Forelimb muscle (tissue), 1 donor: ENCODE data around the gene CFTR. TPM values are rescaled to one million over a fixed set of nuclear protein-coding genes. Genes with fewer than 3 reads are reported as not detected.
"Not testable (repeated sequence)": the region's sequence is repeated elsewhere in the genome, so short reads cannot be mapped to it uniquely, and the experiment has no call there.

ENCODE experiments used
- DNase-seq: peaks from one replicate; pipeline ENCODE4 v3.0.0-alpha.2; 2013; ENCODE audit warnings: low read depth
- polyA plus RNA-seq: library from polyadenylated mRNA; unstranded; fragments of 120-200 nt; gene quantifications from one replicate; pipeline ENCODE4 v1.2.1, GENCODE V29; 2013; ENCODE audit not compliant: insufficient read length

Gene CFTR
- polyA plus RNA-seq, 1 donor: 0.43 TPM

GRCh38 chr7:117495308-117495707 is 15.5 kb downstream of the CFTR start:
- no peak for DNase-seq

- DNase-seq: no peak
These were observed 22.5 kb downstream of the CFTR start for GRCh38 chr7:117502331-117502730.

GRCh38 chr7:117505238-117505637 is 25.4 kb downstream of the CFTR start:
- DNase-seq: no peak

- no peak for DNase-seq
These were observed 28.9 kb downstream of the CFTR start for GRCh38 chr7:117508676-117509075.

- DNase-seq: not testable (repeated sequence)
These were observed 37.4 kb downstream of the CFTR start for GRCh38 chr7:117517194-117517593.

GRCh38 chr7:117530390-117530789 is 50.6 kb downstream of the CFTR start:
- no peak for DNase-seq

GRCh38 chr7:117531595-117532244 is 51.9 kb downstream of the CFTR start:
- DNase-seq: no peak

GRCh38 chr7:117538053-117538452 is 58.2 kb downstream of the CFTR start:
- DNase-seq: no peak

GRCh38 chr7:117544061-117544460 is 64.2 kb downstream of the CFTR start:
- DNase-seq: no peak

- no peak for DNase-seq
These were observed 68.2 kb downstream of the CFTR start for GRCh38 chr7:117548035-117548434.

- DNase-seq: no peak
These were observed 70.8 kb downstream of the CFTR start for GRCh38 chr7:117550625-117551024.

GRCh38 chr7:117552660-117553059 is 72.8 kb downstream of the CFTR start:
- no peak for DNase-seq

- no peak for DNase-seq
These were observed 75.4 kb downstream of the CFTR start for GRCh38 chr7:117555260-117555659.

- no peak for DNase-seq
These were observed 79.6 kb downstream of the CFTR start for GRCh38 chr7:117559391-117559790.

GRCh38 chr7:117560030-117560429 is 80.2 kb downstream of the CFTR start:
- no peak for DNase-seq

- DNase-seq: no peak
These were observed 82.9 kb downstream of the CFTR start for GRCh38 chr7:117562759-117563158.

GRCh38 chr7:117564080-117564479 is 84.3 kb downstream of the CFTR start:
- no peak for DNase-seq

GRCh38 chr7:117564627-117565026 is 84.8 kb downstream of the CFTR start:
- DNase-seq: no peak

- no peak for DNase-seq
These were observed 85.4 kb downstream of the CFTR start for GRCh38 chr7:117565226-117565625.

GRCh38 chr7:117567781-117568180 is 88.0 kb downstream of the CFTR start:
- no peak for DNase-seq

- no peak for DNase-seq
These were observed 93.2 kb downstream of the CFTR start for GRCh38 chr7:117572856-117573620.

GRCh38 chr7:117581424-117581823 is 101.6 kb downstream of the CFTR start:
- DNase-seq: no peak

GRCh38 chr7:117582219-117582704 is 102.4 kb downstream of the CFTR start:
- DNase-seq: no peak
